Breast epithelium (tissue), 3 donors: ENCODE results near the gene FOSL1.

Experiments used
- CTCF ChIP-seq, 3 donors: fragments of 450-650 bp; IDR thresholded peaks; one replicate each; pipeline ENCODE4 v1.5.1; 2016 to 2017; ENCODE audit warnings: antibody characterized with exemption in 3 of 3, mild to moderate bottlenecking in 3 of 3, moderate library complexity in 3 of 3
- POLR2AphosphoS5 ChIP-seq, 3 donors: sonication (generic); formaldehyde crosslinking; IDR thresholded peaks; one replicate each; pipeline ENCODE4 v1.6.1; 2017; ENCODE audit warnings: antibody characterized with exemption in 3 of 3

DNA sequence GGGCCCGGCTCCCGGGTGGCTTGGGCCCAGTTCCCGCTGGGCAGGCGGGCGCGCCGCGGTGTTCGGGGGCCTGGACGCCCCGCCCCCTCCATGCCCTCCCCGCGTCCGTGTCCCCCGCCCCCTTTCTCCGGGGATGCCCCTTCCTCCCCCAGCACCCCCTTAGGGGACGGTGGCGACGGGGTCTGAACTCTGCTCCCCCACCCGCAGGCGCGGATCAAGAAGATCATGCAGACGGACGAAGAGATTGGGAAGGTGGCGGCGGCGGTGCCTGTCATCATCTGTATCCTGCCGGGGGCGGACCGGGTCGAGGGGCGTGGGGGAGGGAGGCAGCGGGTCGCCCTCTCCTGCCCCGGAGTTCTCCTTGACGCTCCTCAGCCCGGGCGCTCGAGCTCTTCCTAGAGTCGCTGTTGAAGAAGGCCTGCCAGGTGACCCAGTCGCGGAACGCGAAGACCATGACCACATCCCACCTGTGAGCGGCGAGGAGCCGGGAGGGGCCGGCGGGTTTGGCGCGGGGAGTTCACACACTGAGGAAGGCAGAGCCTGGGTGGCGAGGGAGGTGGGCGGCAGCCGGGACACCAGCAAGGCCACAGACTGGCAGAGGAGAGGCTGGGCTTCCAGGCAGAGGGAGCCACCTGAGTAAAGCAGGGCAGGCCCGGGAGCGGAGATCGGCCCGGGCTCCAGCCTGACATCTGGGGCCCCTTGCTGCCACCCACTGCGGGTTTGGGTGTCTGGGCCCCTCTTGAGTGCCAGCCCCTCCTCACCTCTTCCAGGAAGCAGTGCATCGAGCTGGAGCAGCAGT is 19.6 kb upstream of the FOSL1 start:
- TF ChIP-seq CTCF (IDR thresholded peaks at IDR 0.05): no peak
- TF ChIP-seq POLR2AphosphoS5 (IDR thresholded peaks at IDR 0.05): peak in 1 of 3 donors; percentile 19
